HepG2 (cell line): ENCODE results near the gene RALY. TPM values are rescaled to one million over a fixed set of nuclear protein-coding genes. Genes with fewer than 3 reads are reported as not detected.

Experiments used
- ATAC-seq: fragments of 200-7000 bp; cut with Tn5 transposase; 3 replicates; pipeline ENCODE4 v1.9.1; 2020; ENCODE audit warnings: mild to moderate bottlenecking, moderate library complexity
- BruUV-seq: library from RNA; stranded (reverse); fragments of 400-500 nt; replicated peaks from 2 replicates; lab custom pipeline; 2021; lab: Mats Ljungman, UMichigan
- CTCF ChIA-PET: fragments of 300-600 bp; formaldehyde crosslinking; extraction: SDS; loops from one replicate; lab custom pipeline; 2021; ENCODE audit warnings: low total read pairs, inconsistent platforms, low intra/inter-chr PET ratio; lab: Yijun Ruan, JAX
- POLR2A ChIA-PET: fragments of 350-600 bp; sonication (Branson Sonifier 250); formaldehyde crosslinking; loops from one replicate; lab custom pipeline; 2020; ENCODE audit warnings: antibody characterized with exemption, inconsistent platforms; lab: Yijun Ruan, JAX
- DNase-seq: peaks from one replicate; pipeline ENCODE4 v3.0.0-alpha.2; 2015; ENCODE audit warnings: low spot score
- FAIRE-seq: peaks from 3 replicates; lab custom pipeline; 2011; peaks lifted over from hg19 to GRCh38; lab: Jason Lieb, UNC
- H2AFZ ChIP-seq: one replicate; pipeline ENCODE4 v1.6.1; 2011; ENCODE audit warnings: low read length, inconsistent platforms
- H3K27ac ChIP-seq: fragments of 300-600 bp; 3 replicates; pipeline ENCODE4 v1.8.0; 2011; ENCODE audit warnings: mixed run types, mild to moderate bottlenecking, mixed read lengths, low read length, inconsistent platforms; ENCODE audit not compliant: insufficient read depth; ENCODE audit errors: extremely low read length
- H3K27me3 ChIP-seq, 2 experiments: fragments of 200-600 bp in 1 of 2; 2 replicates in 1 of 2; 3 replicates in 1 of 2; pipeline versions ENCODE4 v1.6.0 to v1.8.0; 2011; ENCODE audit warnings: low read length in 2 of 2, mild to moderate bottlenecking in 2 of 2, moderate library complexity in 2 of 2, inconsistent platforms in 1 of 2; ENCODE audit not compliant: insufficient read depth in 2 of 2, control insufficient read depth in 1 of 2
- H3K36me3 ChIP-seq, 2 experiments: fragments of 200-600 bp in 1 of 2; replicated peaks in 1 of 2; 2 replicates in 1 of 2; 3 replicates in 1 of 2; pipeline versions ENCODE4 v1.5.1 to v1.8.0; 2011; ENCODE audit warnings: low read length in 2 of 2, inconsistent platforms in 1 of 2; ENCODE audit not compliant: insufficient read depth in 2 of 2, control insufficient read depth in 1 of 2
- H3K4me1 ChIP-seq: 2 replicates; pipeline ENCODE4 v1.5.1; 2012; ENCODE audit warnings: low read length, inconsistent platforms; ENCODE audit not compliant: insufficient read depth
- H3K4me2 ChIP-seq: 2 replicates; pipeline ENCODE4 v1.6.0; 2011; ENCODE audit warnings: low read depth, low read length, inconsistent platforms
- H3K4me3 ChIP-seq, 3 experiments: fragments of 200-600 bp in 1 of 3; sonication (generic), shearing (Covaris generic) in 1 of 3; replicated peaks in 1 of 3; 2 replicates each; pipeline ENCODE4 v1.5.1; 2011 to 2016; ENCODE audit warnings: low read length in 3 of 3, inconsistent platforms in 2 of 3, low read depth in 2 of 3, mild to moderate bottlenecking in 2 of 3, control low read depth in 1 of 3, mixed read lengths in 1 of 3; ENCODE audit not compliant: insufficient read depth in 1 of 3
- H3K79me2 ChIP-seq: one replicate; pipeline ENCODE4 v1.6.1; 2011; ENCODE audit warnings: low read length, inconsistent platforms; ENCODE audit not compliant: insufficient read depth
- H3K9ac ChIP-seq: 2 replicates; pipeline ENCODE4 v1.6.0; 2011; ENCODE audit warnings: mild to moderate bottlenecking, low read depth, low read length, inconsistent platforms; ENCODE audit not compliant: insufficient read depth
- H3K9me3 ChIP-seq: 2 replicates; pipeline ENCODE4 v1.5.1; 2012; ENCODE audit warnings: mild to moderate bottlenecking, low read length
- H4K20me1 ChIP-seq: 2 replicates; pipeline ENCODE4 v1.6.0; 2011; ENCODE audit warnings: inconsistent platforms, mild to moderate bottlenecking, low read length, moderate library complexity; ENCODE audit not compliant: insufficient read depth
- AGO2 ChIP-seq: fragments of 200-400 bp; formaldehyde crosslinking; optimal IDR thresholded peaks from 2 replicates; pipeline ENCODE3; 2017; ENCODE audit warnings: mild to moderate bottlenecking, low read depth, low read length, moderate library complexity
- HCFC1 ChIP-seq: fragments of 150-350 bp; IDR thresholded peaks from 2 replicates; pipeline ENCODE4 v1.6.1; 2014; ENCODE audit warnings: low read depth, low read length
- MBD4 ChIP-seq: IDR thresholded peaks from 2 replicates; pipeline ENCODE4 v1.6.1; 2012; ENCODE audit warnings: low read length, inconsistent platforms, borderline replicate concordance
- NFKB2 ChIP-seq: sonication (generic); formaldehyde crosslinking; IDR thresholded peaks from 2 replicates; pipeline ENCODE4 v1.4.0; 2020; ENCODE audit warnings: missing genetic modification reagents, borderline replicate concordance
- POLR2AphosphoS5 ChIP-seq: IDR thresholded peaks from 2 replicates; pipeline ENCODE4 v1.6.1; 2012; ENCODE audit warnings: low read depth, low read length
- RBFOX2 ChIP-seq: fragments of 200-400 bp; formaldehyde crosslinking; IDR thresholded peaks from 2 replicates; pipeline ENCODE4 v1.6.1; 2017; ENCODE audit warnings: low read depth, mild to moderate bottlenecking, low read length
- RBM22 ChIP-seq: fragments of 200-400 bp; formaldehyde crosslinking; optimal IDR thresholded peaks from 2 replicates; pipeline ENCODE3; 2017; ENCODE audit warnings: mild to moderate bottlenecking, low read length, moderate library complexity
- SMARCC2 ChIP-seq: fragments of 450-650 bp; IDR thresholded peaks from 2 replicates; pipeline ENCODE4 v1.6.1; 2017; ENCODE audit warnings: antibody characterized with exemption, mild to moderate bottlenecking
- ZNF605 ChIP-seq: sonication (generic); formaldehyde crosslinking; IDR thresholded peaks from 2 replicates; pipeline ENCODE4 v1.8.0; 2022; ENCODE audit warnings: mild to moderate bottlenecking, missing genetic modification reagents
- ZNF644 ChIP-seq: IDR thresholded peaks from 2 replicates; pipeline ENCODE4 v1.6.1; 2016; ENCODE audit warnings: low read depth
- WGBS: methylation state at CpG from one replicate; pipeline ENCODE4 v1.1.6; 2017; ENCODE audit warnings: low lambda C conversion rate; 5-methylcytosine and 5-hydroxymethylcytosine counted together
- in situ Hi-C: cut with HindIII; loops from 2 replicates; pipeline ENCODE4 v1.10.0; 2017; ENCODE audit warnings: low pct_unique_long_range_greater_than_20kb; ENCODE audit not compliant: extremely low pct_ligation_motif_present
- intact Hi-C: fragments of 100-400 bp; cut with micrococcal nuclease; formaldehyde crosslinking; loops from one replicate; pipeline ENCODE4 v1.10.0; 2022; ENCODE audit not compliant: unreplicated experiment
- polyA plus RNA-seq, 8 experiments: library from polyadenylated mRNA; depleted of rRNA in 3 of 8; stranded (reverse) in 7 of 8; unstranded in 1 of 8; fragments of >200 nt; fragmentation: Illumina TruSeq in 4 of 8; extraction: Trizol in 4 of 8; gene quantifications; 2 replicates each; pipeline versions ENCODE4 v1.2.1 to v1.2.3, GENCODE V29; 2011 to 2016; ENCODE audit warnings: low read depth in 4 of 8, missing spikeins in 1 of 8, mixed read lengths in 1 of 8; ENCODE audit not compliant: insufficient read depth in 1 of 8
- total RNA-seq, 5 experiments: library from RNA; depleted of rRNA; stranded (reverse); fragments of >200 nt; fragmentation: Illumina TruSeq; extraction: Trizol; gene quantifications; 2 replicates each; pipeline ENCODE4 v1.2.3, GENCODE V29; 2016; ENCODE audit warnings: low read depth in 1 of 5

RALY gene
- total and polyA plus RNA-seq, 2 of the 13 experiments (the other 11 are each of a cell fraction or from before 2014, with no cell fraction given), result 178 to 186 TPM

DNA sequence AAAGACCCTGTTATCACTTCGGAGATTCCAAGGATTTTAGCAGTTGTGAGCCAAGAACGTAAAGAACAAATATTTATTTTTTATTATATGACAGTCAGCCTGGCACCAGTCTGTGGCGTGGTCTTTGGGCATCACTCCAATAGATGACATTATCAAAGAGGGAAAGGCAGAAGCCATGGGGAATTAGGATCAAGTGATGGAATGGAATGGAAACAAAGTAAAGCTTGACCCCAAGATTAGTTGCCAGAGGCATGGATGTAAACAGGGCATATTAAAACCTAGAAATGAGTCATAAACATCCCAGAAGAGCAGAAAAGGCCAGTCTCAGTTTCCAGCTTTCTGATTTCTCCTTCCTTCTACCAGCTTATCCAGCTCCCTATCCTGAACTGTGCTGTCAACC, 106.9 kb downstream of the RALY start:
- intact Hi-C loops, result no loop called here
- POLR2A ChIA-PET, result interaction anchor here (1.3 to 5.5 kb wide), 3 partner anchors 9 to 107 kb away, joined by 3 to 50 read pairs (median 5); partner anchors contain the start of genes EIF2S2 and RALY
- DNase-seq, result no peak
- peaks cover 51% of the 10 kb centered on the region for H4K20me1 ChIP-seq
- no peak overlapping the region for H3K4me3 ChIP-seq
- H3K36me3 ChIP-seq, result peaks cover 56 to 99% of the 10 kb centered on the region in 2 experiments
- no peak overlapping the region for H2AFZ ChIP-seq
- peaks cover 9% of the 10 kb centered on the region; the same call in 1 of the 2 replicates for H3K4me1 ChIP-seq
- no peak overlapping the region for H3K9ac ChIP-seq
- H3K4me2 ChIP-seq, result no peak overlapping the region
- BruUV-seq, result no TSS peak
- FAIRE-seq, result no peak
- 90% methylated on average over 3 of the region's 3 CpGs for WGBS
- no peaks in the 10 kb centered on the region for H3K9me3 ChIP-seq
- peak; percentile 57 for TF ChIP-seq RBFOX2
- no peak for TF ChIP-seq SMARCC2
- peak; percentile 65 for TF ChIP-seq RBM22
- 0 out of 2 replicates have a peak, but pooled peaks have one; percentile 16 for TF ChIP-seq ZNF605 (CRISPR knock-in tag)
- peak; percentile 35 for TF ChIP-seq AGO2
- TF ChIP-seq NFKB2, result no peak
- no peak for TF ChIP-seq HCFC1
- TF ChIP-seq, all 625 proteins: peak for 4
- Histone ChIP-seq H3K79me2 (peaks cover 43% of the 10 kb centered on the region), H3K27me3 (no peaks in the 10 kb centered on the region), H3K27ac (no peak overlapping the region)
- no peak for ATAC-seq
- in situ Hi-C loops, result no loop called here
- CTCF ChIA-PET, result no interaction called here

DNA sequence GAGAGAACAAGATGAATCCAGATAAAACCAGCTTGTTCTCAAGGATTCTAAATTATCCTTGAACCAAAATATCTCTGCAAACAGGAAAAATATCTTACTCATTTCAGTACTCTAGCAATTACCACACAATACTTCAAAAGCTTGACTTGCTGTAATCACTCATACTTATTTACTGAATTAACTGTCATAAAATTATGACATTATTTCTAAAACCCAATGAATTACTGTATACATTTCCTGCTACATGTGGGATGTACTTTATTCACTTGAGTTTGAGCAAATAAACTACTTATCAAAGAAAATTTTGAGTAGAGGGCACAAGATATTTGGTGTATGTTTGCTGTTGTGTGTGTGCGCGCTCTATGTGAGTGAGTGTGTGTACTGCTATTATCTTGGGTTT, 108.6 kb downstream of the RALY start:
- H3K79me2 ChIP-seq, result peaks cover 56% of the 10 kb centered on the region
- H4K20me1 ChIP-seq, result peaks cover 69% of the 10 kb centered on the region
- in situ Hi-C loops, result no loop called here
- WGBS, result 97% methylated on average over 2 of the region's 2 CpGs
- no peaks in the 10 kb centered on the region for H3K27me3 ChIP-seq
- TF ChIP-seq ZNF644 (CRISPR knock-in tag), result no peak
- TF ChIP-seq RBFOX2, result peak; percentile 62
- peak; percentile 29; the same call in 1 of the 2 replicates for TF ChIP-seq MBD4
- 0 out of 2 replicates have a peak, but pooled peaks have one; percentile 2 for TF ChIP-seq POLR2AphosphoS5
- no peak for FAIRE-seq
- intact Hi-C loops, result no loop called here
- H3K9ac ChIP-seq, result no peak overlapping the region
- ChIA-PET CTCF (no interaction called here), POLR2A (interaction anchor here (0.8 to 5.5 kb wide), 2 partner anchors 9 to 10 kb away, joined by 3 to 50 read pairs; partner anchors contain the start of gene EIF2S2)
- H3K4me1 ChIP-seq, result peaks cover 27% of the 10 kb centered on the region
- H3K36me3 ChIP-seq, result peaks cover 45 to 92% of the 10 kb centered on the region in 2 experiments
- DNase-seq, result no peak
- no peak overlapping the region for H3K4me2 ChIP-seq
- H2AFZ ChIP-seq, result no peak overlapping the region
- no peaks in the 10 kb centered on the region for H3K9me3 ChIP-seq
- H3K4me3 ChIP-seq, result no peak overlapping the region
- ATAC-seq, result no peak
- H3K27ac ChIP-seq, result no peak overlapping the region
- BruUV-seq, result no TSS peak
